ENCODE results near the gene PTPRB.
A peak's percentile ranks its signal among the peaks of the same experiment; 100 is the strongest.
"Not testable (repeated sequence)": the region's sequence is repeated elsewhere in the genome, so short reads cannot be mapped to it uniquely, and the experiment has no call there.

PTPRB gene

DNA sequence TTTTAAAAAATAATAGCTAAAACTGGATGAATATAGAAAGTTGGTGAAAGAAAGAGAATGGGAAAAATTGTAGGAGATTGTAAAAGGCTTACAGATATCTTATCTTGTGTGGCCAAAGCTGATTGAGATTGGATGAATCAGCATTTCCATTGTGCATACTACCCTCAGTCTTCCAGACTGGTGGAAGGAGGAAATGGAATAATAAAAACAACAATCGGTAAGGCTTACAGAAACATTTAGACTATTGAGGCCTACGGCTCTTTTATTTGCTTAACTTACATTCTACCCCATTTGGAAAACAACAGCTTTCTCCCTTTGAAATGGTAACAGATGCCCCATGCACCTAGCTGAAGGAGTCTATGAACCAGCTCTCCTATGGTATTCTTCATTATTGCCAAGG, 129.8 kb downstream of the PTPRB start:
- no peak for TF ChIP-seq CTCF (IDR thresholded peaks at IDR 0.05; ENCODE audit: insufficient read depth, low read length, poor library complexity, severe bottlenecking)
- no peak for TF ChIP-seq EZH2phosphoT487 (conservative IDR thresholded peaks at IDR 0.05; ENCODE audit: low read length)
- no peak overlapping the region for H3K4me2 ChIP-seq (ENCODE audit: low read depth, low read length, poor library complexity, severe bottlenecking)
- no peak overlapping the region for H3K27ac ChIP-seq (ENCODE audit: low read depth, low read length)
- H3K4me3 ChIP-seq (ENCODE audit: insufficient read depth, low read length, poor library complexity, severe bottlenecking), result no peak overlapping the region
- H2AFZ ChIP-seq (ENCODE audit: low read depth, low read length, severe bottlenecking), result no peak overlapping the region
- H3K27me3 ChIP-seq (ENCODE audit: low read length), result no peaks in the 10 kb centered on the region
- peaks cover 3% of the 10 kb centered on the region; the same call in 1 of the 2 replicates for H3K9me3 ChIP-seq (ENCODE audit: insufficient read depth, low read length)
- no peaks in the 10 kb centered on the region for H3K9me2 ChIP-seq (replicated peaks; ENCODE audit: insufficient read depth, low read length)
- H4K20me1 ChIP-seq (ENCODE audit: low read depth, low read length), result no peaks in the 10 kb centered on the region
- peaks cover 15% of the 10 kb centered on the region; the same call in 1 of the 2 replicates for H3K79me2 ChIP-seq (ENCODE audit: insufficient read depth, low read length)
- H3K36me3 ChIP-seq (ENCODE audit: low read length), result no peaks in the 10 kb centered on the region
- no peaks in the 10 kb centered on the region for H3F3A ChIP-seq (ENCODE audit: insufficient read depth)
- H3K9ac ChIP-seq (ENCODE audit: low read length), result no peak overlapping the region

DNA sequence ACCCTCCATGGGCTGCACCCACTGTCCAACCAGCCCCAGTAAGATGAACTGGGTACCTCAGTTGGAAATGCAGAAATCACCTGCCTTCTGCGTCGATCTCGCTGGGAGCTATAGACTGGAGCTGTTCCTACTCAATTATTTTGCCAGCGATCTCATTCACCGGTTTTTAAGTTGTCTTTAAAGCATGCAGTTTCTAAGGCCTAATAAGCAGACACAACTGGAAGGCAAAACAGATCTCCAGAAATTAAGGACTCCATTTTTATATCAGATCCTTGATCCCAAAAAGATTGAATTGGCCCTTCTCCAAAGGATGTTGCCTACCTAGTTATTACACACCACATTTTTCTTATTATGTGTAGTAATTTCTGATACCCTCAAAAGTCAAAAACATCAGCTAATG, 139.7 kb downstream of the PTPRB start:
- Histone ChIP-seq H2AFZ (ENCODE audit: low read depth, low read length, severe bottlenecking) (no peak overlapping the region), H3K9ac (ENCODE audit: low read length) (no peak overlapping the region), H3K79me2 (ENCODE audit: insufficient read depth, low read length) (peaks cover 5% of the 10 kb centered on the region; the same call in 1 of the 2 replicates), H3K9me3 (ENCODE audit: insufficient read depth, low read length) (peaks cover 5% of the 10 kb centered on the region; the same call in 1 of the 2 replicates), H3K9me2 (replicated peaks; ENCODE audit: insufficient read depth, low read length) (no peaks in the 10 kb centered on the region), H3K4me3 (ENCODE audit: insufficient read depth, low read length, poor library complexity, severe bottlenecking) (no peak overlapping the region), H3F3A (ENCODE audit: insufficient read depth) (no peaks in the 10 kb centered on the region), H3K27me3 (ENCODE audit: low read length) (no peaks in the 10 kb centered on the region), H4K20me1 (ENCODE audit: low read depth, low read length) (no peaks in the 10 kb centered on the region), H3K4me2 (ENCODE audit: low read depth, low read length, poor library complexity, severe bottlenecking) (no peak overlapping the region), H3K36me3 (ENCODE audit: low read length) (no peaks in the 10 kb centered on the region), H3K27ac (ENCODE audit: low read depth, low read length) (no peak overlapping the region)
- TF ChIP-seq CTCF (IDR thresholded peaks at IDR 0.05; ENCODE audit: insufficient read depth, low read length, poor library complexity, severe bottlenecking) (no peak), EZH2phosphoT487 (conservative IDR thresholded peaks at IDR 0.05; ENCODE audit: low read length) (no peak)

DNA sequence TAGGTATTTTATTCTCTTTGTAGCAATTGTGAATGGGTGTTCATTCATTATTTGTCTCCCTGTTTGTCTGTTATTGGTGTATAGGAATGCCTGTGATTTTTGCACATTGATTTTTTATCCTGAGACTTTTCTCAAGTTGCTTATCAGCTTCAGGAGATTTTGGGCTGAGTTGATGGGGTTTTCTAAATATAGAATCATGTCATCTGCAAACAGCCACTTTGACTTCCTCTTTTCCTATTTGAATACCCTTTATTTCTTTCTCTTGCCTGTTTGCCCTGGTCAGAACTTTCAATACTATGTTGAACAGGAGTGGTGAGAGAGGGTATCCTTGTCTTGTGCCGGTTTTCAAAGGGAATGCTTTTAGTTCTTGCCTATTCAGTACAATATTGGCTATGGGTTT, 144.3 kb downstream of the PTPRB start:
- not testable (repeated sequence) for H3F3A ChIP-seq (ENCODE audit: insufficient read depth)

GRCh38 chr12:70490928-70491327, 146.3 kb downstream of the PTPRB start:
- H3K27me3 ChIP-seq (ENCODE audit: low read length); H3K4me3 ChIP-seq (ENCODE audit: insufficient read depth, low read length, poor library complexity, severe bottlenecking); H3K79me2 ChIP-seq (ENCODE audit: insufficient read depth, low read length); H3K4me2 ChIP-seq (ENCODE audit: low read depth, low read length, poor library complexity, severe bottlenecking); H3K9me2 ChIP-seq (replicated peaks; ENCODE audit: insufficient read depth, low read length); H3K27ac ChIP-seq (ENCODE audit: low read depth, low read length); H4K20me1 ChIP-seq (ENCODE audit: low read depth, low read length); H2AFZ ChIP-seq (ENCODE audit: low read depth, low read length, severe bottlenecking); H3K9ac ChIP-seq (ENCODE audit: low read length): not testable (repeated sequence)
- Histone ChIP-seq H3K36me3 (ENCODE audit: low read length) (peaks cover 24% of the 10 kb centered on the region; the same call in 1 of the 2 replicates), H3K9me3 (ENCODE audit: insufficient read depth, low read length) (peaks cover 24% of the 10 kb centered on the region; the same call in 1 of the 2 replicates), H3F3A (ENCODE audit: insufficient read depth) (peaks cover 11% of the 10 kb centered on the region; the same call in 1 of the 2 replicates)

More for the DNA sequence above, 144.3 kb downstream of the PTPRB start:
- not testable (repeated sequence) for H3K27me3 ChIP-seq (ENCODE audit: low read length); H3K9ac ChIP-seq (ENCODE audit: low read length); H3K9me2 ChIP-seq (replicated peaks; ENCODE audit: insufficient read depth, low read length); H2AFZ ChIP-seq (ENCODE audit: low read depth, low read length, severe bottlenecking); H3K79me2 ChIP-seq (ENCODE audit: insufficient read depth, low read length); H4K20me1 ChIP-seq (ENCODE audit: low read depth, low read length)
- Histone ChIP-seq H3K9me3 (ENCODE audit: insufficient read depth, low read length) (peaks cover 26% of the 10 kb centered on the region; the same call in 1 of the 2 replicates), H3K4me2 (ENCODE audit: low read depth, low read length, poor library complexity, severe bottlenecking) (peak overlapping the region; percentile 31), H3K27ac (ENCODE audit: low read depth, low read length) (peak overlapping the region; percentile 44; the same call in 1 of the 2 replicates), H3K4me3 (ENCODE audit: insufficient read depth, low read length, poor library complexity, severe bottlenecking) (peak overlapping the region; percentile 18), H3K36me3 (ENCODE audit: low read length) (peaks cover 22% of the 10 kb centered on the region; the same call in 1 of the 2 replicates)
